Panc1 (cell line): Measurements from ENCODE around the gene ATP9A.

Experiments used
- POLR2AphosphoS5 ChIP-seq: IDR thresholded peaks from 2 replicates; pipeline ENCODE4 v1.6.1; 2012; ENCODE audit warnings: mild to moderate bottlenecking, low read depth, low read length, moderate library complexity
- TCF7L2 ChIP-seq: IDR thresholded peaks from 2 replicates; pipeline ENCODE4 v1.6.1; 2011; ENCODE audit warnings: mild to moderate bottlenecking, low read depth, low read length, inconsistent platforms
- TF ChIP-seq, protein P1 (sequence below): fragments of 450-650 bp; IDR thresholded peaks from 2 replicates; pipeline ENCODE4 v1.5.1; 2017; ENCODE audit warnings: mild to moderate bottlenecking

DNA sequence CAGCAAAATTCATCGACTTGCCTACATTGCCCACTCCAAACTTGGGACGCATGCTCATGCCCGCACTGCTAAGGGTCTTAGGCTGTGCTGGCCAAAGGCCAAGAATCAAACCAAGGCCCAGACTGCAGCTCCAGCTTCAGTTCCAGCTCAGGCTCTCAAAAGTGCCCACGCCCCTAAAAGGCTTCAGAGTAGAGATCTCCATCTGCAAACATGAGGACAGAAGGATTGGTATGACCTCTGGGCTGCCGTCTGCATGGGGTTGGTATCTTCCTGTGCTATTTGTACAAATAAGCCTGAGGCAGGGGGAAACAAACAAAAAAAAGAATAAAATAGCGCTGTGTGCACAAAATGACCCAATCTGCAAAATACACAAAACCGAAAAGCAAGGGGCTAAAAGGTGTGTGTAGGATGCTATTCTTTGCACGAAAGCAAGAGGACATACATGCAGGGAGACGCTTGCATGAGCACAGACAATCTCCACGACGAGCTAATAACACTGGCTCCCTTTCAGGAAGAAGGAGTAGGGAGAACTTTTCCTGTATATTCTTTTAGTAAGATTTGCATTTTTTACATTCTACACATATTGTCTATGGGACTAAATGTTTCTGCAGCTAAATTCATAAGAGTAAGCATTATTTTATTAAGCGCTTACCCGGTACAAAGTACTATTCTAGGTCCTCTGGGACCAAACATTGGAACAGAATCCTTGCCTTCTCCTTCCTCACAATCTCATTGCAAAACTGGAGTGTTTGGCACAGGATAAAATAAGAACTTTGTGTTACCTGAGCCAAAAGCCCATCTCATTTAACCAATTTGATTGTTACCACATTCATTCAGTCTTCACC lies 33.1 kb downstream of the ATP9A start:
- TF ChIP-seq, protein P1, sequence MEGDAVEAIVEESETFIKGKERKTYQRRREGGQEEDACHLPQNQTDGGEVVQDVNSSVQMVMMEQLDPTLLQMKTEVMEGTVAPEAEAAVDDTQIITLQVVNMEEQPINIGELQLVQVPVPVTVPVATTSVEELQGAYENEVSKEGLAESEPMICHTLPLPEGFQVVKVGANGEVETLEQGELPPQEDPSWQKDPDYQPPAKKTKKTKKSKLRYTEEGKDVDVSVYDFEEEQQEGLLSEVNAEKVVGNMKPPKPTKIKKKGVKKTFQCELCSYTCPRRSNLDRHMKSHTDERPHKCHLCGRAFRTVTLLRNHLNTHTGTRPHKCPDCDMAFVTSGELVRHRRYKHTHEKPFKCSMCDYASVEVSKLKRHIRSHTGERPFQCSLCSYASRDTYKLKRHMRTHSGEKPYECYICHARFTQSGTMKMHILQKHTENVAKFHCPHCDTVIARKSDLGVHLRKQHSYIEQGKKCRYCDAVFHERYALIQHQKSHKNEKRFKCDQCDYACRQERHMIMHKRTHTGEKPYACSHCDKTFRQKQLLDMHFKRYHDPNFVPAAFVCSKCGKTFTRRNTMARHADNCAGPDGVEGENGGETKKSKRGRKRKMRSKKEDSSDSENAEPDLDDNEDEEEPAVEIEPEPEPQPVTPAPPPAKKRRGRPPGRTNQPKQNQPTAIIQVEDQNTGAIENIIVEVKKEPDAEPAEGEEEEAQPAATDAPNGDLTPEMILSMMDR: no peak
- no peak for TF ChIP-seq POLR2AphosphoS5
- TF ChIP-seq TCF7L2: no peak
